Activated CD8-positive, alpha-beta memory T cell treated with anti-CD3 and anti-CD28 coated beads, Interleukin-2, amount 50 U/mL, for 48 hours (primary cell): ENCODE results near the gene TTC28.

Experiments
- DNase-seq: peaks from one replicate; pipeline ENCODE4 v3.0.0-alpha.2; 2020

TTC28 gene

GRCh38 chr22:28333088-28333487 is 346.6 kb downstream of the TTC28 start:
- no peak for DNase-seq

- DNase-seq = no peak
Measured at GRCh38 chr22:28332410-28332809, 347.2 kb downstream of the TTC28 start.

- no peak for DNase-seq
Measured at GRCh38 chr22:28331695-28332094, 347.9 kb downstream of the TTC28 start.

- no peak for DNase-seq
Measured at GRCh38 chr22:28329186-28330073, 350.2 kb downstream of the TTC28 start.

GRCh38 chr22:28328756-28329155 is 350.9 kb downstream of the TTC28 start:
- no peak for DNase-seq

GRCh38 chr22:28316014-28316413 is 363.6 kb downstream of the TTC28 start:
- DNase-seq = no peak

GRCh38 chr22:28314959-28315358 is 364.7 kb downstream of the TTC28 start:
- DNase-seq = no peak

GRCh38 chr22:28310299-28310698 is 369.3 kb downstream of the TTC28 start:
- DNase-seq = no peak

GRCh38 chr22:28299753-28300152 is 379.9 kb downstream of the TTC28 start:
- DNase-seq = no peak

GRCh38 chr22:28299309-28299708 is 380.3 kb downstream of the TTC28 start:
- no peak for DNase-seq

GRCh38 chr22:28297504-28297903 is 382.1 kb downstream of the TTC28 start:
- no peak for DNase-seq

GRCh38 chr22:28296452-28296851 is 383.2 kb downstream of the TTC28 start:
- no peak for DNase-seq

- no peak for DNase-seq
Measured at GRCh38 chr22:28283068-28283654, 396.5 kb downstream of the TTC28 start.

- DNase-seq = no peak
Measured at GRCh38 chr22:28282405-28283067, 397.1 kb downstream of the TTC28 start.

GRCh38 chr22:28279888-28280287 is 399.8 kb downstream of the TTC28 start:
- no peak for DNase-seq

GRCh38 chr22:28269277-28269676 is 410.4 kb downstream of the TTC28 start:
- DNase-seq = no peak

GRCh38 chr22:28268850-28269249 is 410.8 kb downstream of the TTC28 start:
- no peak for DNase-seq

- no peak for DNase-seq
Measured at GRCh38 chr22:28268171-28268570, 411.5 kb downstream of the TTC28 start.

GRCh38 chr22:28260619-28261018 is 419.0 kb downstream of the TTC28 start:
- no peak for DNase-seq

GRCh38 chr22:28259774-28260312 is 419.8 kb downstream of the TTC28 start:
- DNase-seq = no peak

- no peak for DNase-seq
Measured at GRCh38 chr22:28254396-28254795, 425.2 kb downstream of the TTC28 start.

- DNase-seq = no peak
Measured at GRCh38 chr22:28252539-28252938, 427.1 kb downstream of the TTC28 start.

GRCh38 chr22:28250036-28250695 is 429.5 kb downstream of the TTC28 start:
- DNase-seq = no peak
